Right lobe of liver (tissue), 4 donors: ENCODE results near the gene MYOZ1.

Experiments used
- POLR2A ChIP-seq: fragments of 450-650 bp; IDR thresholded peaks from one replicate; pipeline ENCODE4 v1.6.1; 2017; ENCODE audit warnings: antibody characterized with exemption, mild to moderate bottlenecking
- TF ChIP-seq, protein P1 (sequence below), 4 donors: fragments of 200-600 bp in 3 of 4; fragments of 450-650 bp in 1 of 4; IDR thresholded peaks; one replicate each; pipeline versions ENCODE4 v1.5.1 to v1.8.0; 2016 to 2022; ENCODE audit warnings: antibody characterized with exemption in 4 of 4, mild to moderate bottlenecking in 2 of 4
- donor health status: DM: no; HTN: no; CAD: no.
- donor health status: DM: no; HTN: no; CAD: no.
- donor health status: DM: no; HTN: yes; CAD: no.

DNA sequence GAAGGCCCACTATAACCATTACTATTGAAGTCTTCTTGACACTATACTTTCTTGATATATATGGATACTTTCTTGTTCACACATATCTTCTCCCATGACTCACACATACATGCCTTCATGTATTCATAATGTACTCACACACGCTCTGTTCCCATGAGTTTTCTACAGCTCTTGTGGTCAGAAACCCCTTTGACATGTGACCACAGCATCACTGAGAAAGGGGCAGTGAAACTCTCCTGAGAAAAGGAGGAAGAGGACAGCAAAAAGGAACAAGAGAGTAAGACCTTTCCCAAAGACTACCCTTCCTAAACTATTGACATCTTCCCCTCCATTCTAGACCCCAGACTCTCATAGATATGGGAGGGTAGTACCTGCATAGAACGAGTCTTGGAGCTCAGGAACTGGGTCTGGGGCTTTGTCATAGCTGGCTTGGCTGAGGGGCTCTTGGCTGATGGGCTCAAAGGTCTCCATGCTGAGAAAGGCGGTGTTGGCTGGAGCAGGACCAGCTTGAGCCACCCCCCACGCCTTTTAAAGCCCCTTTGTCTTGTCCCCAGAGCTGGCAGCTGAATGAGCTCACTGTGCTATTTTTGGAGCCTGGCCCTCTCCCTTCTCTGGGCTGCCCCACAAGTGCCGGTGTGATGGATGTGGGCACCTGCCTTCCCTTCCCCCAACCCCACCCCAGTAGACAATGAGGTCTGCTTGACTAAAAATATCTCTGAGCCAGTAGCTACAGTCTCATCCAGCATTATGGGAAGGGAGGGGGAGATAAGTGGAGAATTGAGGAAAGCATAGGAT lies 9.5 kb upstream of the MYOZ1 start:
- TF ChIP-seq, protein P1, sequence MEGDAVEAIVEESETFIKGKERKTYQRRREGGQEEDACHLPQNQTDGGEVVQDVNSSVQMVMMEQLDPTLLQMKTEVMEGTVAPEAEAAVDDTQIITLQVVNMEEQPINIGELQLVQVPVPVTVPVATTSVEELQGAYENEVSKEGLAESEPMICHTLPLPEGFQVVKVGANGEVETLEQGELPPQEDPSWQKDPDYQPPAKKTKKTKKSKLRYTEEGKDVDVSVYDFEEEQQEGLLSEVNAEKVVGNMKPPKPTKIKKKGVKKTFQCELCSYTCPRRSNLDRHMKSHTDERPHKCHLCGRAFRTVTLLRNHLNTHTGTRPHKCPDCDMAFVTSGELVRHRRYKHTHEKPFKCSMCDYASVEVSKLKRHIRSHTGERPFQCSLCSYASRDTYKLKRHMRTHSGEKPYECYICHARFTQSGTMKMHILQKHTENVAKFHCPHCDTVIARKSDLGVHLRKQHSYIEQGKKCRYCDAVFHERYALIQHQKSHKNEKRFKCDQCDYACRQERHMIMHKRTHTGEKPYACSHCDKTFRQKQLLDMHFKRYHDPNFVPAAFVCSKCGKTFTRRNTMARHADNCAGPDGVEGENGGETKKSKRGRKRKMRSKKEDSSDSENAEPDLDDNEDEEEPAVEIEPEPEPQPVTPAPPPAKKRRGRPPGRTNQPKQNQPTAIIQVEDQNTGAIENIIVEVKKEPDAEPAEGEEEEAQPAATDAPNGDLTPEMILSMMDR (IDR thresholded peaks at IDR 0.05), result no peak
- TF ChIP-seq POLR2A, result no peak
